OCI-M1 (cell line): Measurements from ENCODE around the gene DAO.
"Not testable (repeated sequence)": the region's sequence is repeated elsewhere in the genome, so short reads cannot be mapped to it uniquely, and the experiment has no call there.

Source experiments
- DNase-seq: peaks from one replicate; lab custom pipeline; 2025; lab: John Stamatoyannopoulos, UW

DAO gene

DNA sequence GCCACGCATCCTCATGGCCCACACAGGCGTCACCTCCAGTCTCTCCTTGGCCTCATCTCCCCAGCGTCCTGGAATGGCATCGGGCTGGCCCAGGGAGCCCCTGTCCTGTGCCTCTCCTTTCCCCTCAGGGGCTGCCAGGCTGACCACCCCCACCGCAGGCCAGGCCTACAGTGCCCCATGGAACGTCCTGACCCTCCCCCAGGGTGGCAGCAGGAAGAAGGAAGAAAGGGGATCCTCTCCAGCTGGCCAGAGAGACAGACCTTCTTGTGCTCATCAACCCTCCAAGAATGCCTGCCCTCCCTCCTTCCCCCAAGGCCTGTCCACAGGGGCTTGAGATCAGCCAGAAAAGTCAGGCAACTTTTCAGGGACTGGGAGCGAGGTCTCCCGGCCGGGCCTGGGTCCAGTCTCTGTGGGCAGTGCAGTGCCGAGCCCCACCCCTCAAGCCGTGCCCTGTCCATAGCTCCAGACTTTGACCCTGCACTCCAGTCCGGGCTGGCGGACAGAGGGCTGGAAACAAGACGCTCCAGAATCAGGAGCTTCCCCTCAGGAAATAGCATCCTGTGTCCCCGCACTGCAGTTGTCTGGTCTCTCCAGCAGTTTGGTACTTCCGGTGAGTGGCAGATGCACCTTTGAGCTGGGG lies at the start of gene DAO:
DAO (plus strand) TSS at position 478 of the 640 bp plus-strand sequence. CDS start 4,915 bp downstream, outside the sequence.
- no peak for DNase-seq

DNA sequence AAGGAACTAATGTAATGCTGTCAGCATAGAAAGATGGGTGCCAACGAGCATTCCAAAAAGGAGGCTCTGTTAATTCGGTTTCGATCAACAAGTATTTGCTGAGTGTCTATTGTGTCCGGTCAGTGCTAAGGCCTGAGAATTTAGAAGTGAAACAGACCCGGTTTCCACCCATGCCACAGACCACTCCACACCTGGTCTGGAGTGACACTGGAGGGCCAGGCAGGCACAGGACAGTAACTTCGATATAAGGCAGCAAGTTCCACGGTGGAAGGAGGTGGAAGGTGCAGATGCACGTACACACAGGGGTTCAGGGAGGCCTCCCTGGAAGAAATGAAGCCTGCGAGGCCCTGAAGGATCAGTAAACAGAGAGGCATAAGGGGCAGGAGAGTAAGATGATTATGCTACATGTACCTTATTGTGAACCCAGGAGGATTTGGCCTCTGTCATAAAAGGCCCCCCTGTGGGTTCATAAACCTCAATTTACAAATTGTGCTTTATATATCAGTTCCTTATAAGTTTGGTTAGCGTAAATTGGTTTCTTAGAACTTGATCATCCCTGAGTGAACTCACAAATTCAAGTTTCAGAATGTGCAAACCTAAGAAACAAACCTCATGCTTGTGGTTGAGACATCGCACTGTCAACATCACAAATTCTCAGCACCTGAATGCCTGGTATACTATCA lies 48.4 kb upstream of the DAO start:
- DNase-seq: no peak

DNA sequence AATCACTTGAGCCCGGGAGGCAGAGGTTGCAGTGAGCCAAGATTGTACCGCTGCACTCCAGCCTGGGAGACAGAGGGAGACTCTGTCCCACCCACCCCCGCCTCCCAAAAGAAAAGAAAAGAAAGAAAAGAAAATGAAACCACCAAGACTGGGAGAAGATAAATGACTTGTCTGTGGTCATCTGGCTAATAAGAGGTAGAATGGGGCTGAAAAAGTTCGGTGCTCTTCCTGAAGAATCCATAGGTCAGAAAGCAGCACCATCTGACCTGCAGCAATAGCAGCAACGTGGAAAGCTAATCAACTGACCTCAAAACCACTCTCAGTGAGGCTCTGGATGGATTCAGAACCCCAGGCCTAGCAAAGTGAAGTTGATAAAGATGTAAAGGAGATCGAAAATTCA lies 47.7 kb upstream of the DAO start:
- DNase-seq: no peak

DNA sequence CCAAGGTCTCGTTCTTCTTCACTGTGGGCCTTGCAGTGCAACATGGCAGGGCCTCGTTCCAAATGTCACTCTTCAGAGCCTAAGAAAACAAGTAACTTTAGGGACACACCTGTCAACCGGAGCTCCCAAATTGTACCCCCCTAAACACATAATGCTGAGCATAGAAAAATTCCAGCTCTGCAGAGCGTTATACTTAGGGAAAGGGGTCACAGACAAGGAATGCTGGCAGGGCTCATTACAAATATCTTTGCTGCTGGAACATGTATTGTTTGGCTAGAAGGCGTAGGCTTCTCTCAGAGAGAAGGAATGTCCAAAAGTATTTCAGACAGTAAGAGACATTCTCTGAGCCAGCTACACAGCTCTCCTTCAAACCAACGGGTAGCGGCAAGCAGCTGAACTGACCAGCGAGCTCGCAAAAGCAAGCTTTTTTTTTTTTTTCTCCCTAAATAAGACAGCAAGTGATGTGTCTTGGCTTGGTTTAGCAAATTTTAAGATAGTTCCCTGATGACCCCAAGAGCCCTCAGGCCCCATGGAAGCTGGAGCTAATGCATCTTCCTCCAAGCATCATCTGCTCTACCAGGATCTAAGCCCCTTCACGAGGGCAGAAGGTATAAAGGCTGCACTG lies 47.0 kb upstream of the DAO start:
- no peak for DNase-seq

DNA sequence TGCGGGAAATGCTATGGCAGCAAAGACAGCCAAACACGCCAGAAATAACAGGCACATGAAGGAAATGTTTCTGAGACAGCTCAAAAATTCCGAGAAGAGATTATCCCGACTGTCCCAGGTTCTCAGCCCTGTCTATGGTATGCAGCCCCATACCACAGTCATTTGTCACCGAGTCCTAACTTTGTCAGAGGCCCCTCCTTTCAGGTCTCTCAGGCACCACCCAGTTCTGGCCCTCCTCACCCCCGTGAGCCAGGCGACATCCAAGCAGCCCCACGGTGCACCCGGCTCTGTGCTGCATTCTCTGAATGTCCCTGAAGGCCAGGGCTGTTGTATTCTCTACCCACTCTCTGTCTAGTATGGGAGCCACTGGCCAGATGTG lies 46.5 kb upstream of the DAO start:
- DNase-seq: no peak

DNA sequence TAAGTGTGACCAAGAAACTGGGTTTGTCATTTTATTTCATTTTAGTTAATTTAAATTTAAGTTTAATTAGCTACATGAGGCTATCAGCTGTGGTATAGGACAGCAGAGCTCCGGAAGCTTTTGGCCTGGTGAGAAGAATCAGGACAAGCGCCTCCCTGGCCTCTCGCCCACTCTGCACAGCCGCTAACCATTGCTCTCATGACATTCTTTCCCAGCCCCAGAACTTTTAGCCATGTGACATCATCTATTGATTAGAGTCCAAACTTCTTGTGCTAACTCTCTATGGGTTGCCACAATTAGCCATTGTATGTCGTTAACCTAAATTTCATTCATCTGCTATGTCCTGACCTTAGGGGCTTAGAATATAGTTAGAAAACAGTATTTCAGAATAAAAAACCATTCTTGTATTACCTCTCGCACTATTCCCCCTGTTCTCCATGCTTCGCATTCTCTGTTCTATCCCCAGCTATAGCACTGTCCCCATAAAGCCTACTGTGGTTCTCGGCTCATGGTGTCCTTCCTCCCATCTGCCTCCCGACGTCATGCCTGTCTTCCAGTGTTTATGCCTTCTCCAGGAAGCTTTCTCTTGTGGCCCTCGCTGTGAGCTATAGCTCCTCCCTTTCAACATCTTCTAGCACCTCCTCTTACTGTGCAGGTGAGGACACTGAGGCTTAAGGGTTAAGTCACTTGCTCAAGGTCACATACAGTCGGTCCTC lies 46.0 kb upstream of the DAO start:
- DNase-seq: no peak

DNA sequence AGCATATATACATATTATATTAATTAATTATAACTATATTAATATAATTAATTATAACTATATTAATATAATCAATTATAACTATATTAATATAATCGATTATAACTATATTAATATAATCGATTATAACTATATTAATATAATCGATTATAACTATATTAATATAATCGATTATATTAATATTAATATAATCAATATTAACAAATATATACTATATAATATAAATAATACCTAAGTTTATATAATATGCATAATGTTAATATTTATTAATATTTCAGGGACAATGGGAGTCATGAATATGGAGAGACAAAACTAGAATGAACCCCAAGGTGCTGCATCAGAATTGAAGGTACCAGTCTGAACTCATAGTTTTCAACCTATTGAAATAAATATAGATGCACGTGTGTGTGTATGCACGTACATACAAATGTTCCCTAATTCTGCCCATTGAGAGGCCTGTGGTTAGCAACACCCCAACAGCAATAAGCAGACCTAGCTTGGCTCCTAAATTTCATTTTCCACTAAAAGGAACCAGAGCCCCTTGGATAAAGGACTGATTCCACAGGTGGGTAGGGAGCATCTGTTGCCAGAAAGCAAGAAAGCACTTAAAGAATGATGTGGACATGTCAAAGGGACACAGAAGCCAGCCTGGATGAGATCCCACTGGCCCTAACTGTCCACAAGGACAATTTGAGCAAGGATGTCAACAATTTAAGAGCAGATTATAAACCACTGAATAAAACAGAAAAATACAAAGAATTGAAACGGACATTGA lies 43.8 kb upstream of the DAO start:
- no peak for DNase-seq

DNA sequence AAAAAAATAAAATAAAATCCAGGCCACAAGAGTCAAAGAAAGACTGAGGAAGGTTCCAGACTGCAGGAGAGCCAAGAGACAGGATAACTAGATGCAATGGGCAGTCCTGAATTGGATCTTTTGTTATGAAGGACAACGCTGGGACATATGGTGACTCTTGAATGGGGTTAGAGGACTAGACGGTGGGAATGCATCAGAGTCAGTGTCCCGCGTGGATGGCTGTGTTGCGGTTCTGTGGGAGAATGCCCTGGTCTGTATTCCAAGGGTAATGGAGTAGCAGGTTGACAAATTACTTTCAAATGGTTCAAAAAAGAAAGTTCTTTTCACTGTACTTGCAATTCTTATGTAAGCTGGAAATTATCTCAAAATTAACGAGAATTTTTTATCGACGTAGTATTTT lies 42.7 kb upstream of the DAO start:
- DNase-seq: no peak

DNA sequence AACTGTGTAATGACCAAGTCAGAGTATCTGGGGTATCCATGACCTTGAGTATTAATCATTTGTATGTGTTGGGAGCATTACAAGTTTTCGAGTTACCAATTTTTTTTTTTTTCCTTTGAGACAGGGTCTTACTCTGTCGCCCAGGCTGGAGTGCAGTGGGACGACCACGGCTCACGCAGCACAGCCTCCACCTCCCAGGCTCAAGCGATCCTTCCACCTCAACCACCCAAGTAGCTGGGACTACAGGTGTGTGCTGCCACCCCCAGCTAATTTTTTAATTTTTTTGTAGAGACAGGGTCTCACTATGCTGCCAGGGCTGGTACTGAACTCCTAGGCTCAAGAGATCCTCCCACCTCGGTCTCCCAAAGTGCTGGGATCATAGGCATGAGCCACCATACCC lies 42.2 kb upstream of the DAO start:
- DNase-seq: no peak

DNA sequence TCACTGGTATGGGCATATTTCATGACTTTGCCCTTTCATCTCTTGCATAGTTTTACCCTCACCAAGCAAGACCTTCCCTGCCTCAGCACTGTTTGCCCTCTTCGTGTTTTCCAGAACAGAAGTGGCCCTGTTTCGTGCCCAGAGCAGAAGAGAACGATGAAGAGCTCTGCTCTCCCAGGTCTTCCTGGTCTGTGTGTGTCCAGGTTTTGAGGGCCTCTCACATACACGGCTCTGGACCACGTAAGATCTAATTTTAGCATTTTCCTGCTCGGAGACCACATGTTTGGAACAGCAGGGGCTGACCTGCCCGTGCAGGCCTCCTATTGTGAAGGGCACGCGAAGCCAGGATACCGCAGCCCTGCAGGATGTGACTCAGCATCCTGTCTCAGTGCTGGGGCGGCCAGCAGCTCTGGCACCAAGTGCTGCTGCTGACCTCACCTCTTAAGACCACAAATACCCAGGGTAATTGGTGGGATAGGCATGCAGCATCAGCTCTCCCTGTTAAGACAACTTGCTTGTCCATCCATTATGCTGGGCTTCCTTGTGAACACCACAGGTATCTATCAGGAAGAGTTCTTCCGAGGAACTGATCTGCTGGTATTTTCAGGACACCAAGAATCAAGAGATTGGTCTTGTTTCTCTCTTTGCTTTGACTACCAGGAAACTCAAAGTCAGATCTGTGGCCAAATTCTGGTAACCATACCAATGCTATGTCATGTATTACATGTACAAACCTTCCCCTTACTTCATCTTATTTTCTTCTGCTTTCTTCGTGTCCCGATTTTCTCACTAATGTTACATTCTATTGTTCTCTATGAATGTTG lies 41.5 kb upstream of the DAO start:
- DNase-seq: peak; percentile 57

DNA sequence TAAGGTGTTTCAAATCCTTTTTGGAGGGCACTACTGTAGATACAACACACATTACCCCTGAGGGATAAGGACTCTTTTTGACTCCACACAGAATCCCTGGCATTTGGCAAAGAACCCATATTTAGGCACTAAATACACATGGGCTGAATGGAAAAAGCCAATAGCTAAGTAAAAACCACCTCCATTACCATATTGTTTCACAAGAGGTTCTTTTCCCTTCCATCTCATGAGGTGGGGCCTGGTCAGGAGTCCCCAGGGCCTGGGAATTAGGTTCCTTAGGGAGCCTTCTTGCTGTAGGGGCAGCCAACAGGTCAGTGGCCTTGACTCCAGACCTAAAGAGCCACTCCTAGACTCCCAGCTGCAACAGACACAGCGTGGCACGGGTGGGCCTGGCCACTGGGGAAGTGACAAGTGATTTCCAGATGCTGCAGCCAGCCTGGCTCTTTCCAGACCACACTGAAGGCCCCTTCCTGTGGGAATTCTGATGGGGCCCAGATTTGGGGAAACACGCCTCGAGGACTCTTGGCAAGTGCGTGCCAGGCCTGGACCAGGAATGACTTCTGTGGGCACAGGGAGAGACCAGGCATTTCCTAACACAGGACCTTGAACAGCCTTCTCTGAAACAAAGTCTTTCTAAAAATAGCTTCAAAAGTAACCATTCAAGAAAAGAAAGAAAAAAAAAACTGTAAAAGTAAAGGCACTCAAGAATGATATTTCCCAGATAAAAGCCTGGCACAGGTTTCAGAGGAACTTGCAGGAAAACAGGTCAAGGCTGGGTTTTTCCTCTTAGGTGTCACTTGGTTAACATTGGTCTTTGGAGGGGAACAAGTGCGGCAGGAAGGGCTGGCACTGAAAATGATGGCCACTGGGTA lies 40.6 kb upstream of the DAO start:
- DNase-seq: no peak

DNA sequence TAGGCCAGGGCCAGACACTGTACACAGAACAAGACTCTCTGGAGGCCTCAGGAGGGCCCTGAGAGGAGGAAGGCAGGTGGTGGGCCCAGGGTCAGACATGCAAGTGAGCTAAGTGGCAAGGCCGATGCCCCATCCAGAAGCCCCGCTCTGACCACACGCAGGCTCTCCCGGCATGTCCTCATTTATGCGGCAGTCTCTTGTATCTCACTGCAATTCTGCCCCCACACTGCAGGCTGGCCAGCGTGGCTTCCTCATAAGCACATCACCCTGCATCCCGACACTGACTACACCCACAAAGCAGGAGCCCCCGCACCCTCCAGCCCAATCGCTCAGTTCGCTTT lies 40.0 kb upstream of the DAO start:
- no peak for DNase-seq

DNA sequence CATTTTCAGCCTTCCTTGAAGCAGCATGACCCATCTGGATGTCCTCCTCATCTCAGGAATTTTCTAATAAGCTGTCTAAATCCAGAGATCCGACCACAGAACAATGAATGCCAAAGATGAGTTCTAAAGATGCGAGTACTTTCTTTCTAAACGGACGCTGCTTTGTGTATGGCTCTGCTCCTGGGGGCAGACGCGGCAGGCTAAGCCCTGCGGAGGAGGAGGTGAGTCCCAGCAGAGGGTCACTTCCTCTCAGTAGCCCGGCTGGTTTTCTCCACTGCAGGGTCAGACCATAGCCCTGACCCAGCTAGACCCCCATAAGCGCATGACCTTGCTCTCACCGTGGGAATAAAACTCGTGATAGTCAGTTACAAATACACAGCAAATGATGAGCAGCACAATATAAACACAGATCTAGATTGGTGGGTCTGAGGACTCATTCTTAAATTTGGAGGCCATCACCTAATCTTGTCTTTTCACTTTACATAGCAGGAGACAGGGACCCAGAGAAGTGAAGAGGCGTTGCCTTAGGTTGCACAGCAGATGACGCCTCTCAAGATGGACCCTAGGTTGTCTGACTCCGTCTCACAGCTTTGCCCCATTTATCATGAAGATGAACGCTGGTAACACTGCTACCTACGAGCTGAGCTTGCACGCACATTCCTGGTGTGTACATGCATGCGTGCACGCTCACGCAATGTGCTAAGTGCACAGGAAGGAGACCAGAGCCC lies 39.1 kb upstream of the DAO start:
- DNase-seq: no peak

DNA sequence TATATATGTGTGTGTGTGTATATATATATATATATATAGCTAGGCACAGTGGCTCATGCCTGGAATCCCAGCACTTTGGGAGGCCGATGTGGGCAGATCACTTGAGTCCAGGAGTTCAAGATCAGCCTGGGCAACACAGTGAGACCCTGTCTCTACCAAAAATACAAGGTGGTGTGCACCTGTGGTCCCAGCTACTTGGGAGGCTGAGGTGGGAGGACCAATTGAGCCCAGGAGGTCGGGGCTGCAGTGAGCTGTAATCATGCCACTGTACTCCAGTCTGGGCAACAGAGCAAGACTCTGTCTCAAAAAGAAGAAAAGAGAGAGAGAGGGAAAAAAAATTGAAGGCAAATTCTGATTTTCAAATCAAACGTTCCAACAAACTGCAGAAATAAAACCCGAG lies 38.1 kb upstream of the DAO start:
- DNase-seq: not testable (repeated sequence)

DNA sequence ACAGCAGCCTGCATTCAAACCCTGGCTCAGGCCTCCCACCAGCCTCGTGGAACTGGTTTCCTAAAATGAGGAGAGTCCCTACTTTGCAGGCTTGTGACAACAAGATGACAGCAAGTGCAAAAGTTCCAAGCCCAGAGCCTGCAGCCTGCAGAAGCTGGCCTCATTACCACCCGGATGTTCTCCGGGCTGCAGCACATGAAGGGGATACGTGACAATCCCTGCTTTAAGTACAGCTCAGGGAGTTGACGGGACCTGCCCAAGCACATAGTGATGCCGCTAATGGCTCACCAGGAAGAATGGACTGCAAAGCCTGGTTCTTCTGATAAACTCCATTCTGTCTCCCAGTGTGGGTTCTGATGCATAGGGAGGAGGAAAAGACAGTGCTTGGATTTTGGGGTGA lies 37.5 kb upstream of the DAO start:
- DNase-seq: no peak

DNA sequence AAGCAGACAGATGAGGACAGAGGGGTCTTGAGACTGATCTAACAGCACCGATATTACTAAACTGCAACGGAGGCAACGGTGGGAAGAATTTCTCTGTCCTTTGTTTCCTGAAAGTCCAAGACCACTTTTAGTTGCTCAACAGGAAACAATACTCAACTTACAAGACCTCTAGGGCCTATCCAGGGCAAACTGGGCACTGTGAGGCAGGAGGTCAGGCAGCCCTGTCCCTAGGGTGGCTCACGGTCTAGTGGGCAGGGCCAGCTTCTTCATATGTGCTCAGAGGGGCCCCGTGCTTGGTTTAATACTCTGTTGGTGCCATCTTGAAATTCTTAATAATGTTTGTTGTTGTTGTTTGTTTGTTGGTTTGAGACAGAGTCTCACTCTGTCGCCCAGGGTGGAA lies 36.7 kb upstream of the DAO start:
- DNase-seq: no peak

DNA sequence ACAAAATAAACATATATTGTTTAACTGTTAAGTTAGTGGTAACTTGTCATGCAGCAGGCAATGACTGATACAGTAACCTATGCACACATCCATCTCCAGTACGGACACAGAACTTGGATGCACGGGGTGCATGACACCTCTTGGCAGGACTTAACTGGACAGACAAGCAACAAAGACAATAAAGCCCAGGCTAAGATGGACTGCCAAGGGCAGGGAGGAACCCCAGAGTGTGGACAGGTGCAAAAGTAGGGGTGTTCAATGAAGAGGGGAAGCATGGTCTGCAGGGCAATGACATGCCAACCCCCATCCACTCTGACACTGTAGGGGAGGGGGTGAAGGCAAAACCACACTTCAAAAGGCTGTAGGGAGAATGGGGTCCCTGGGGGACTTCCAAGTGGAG lies 34.2 kb upstream of the DAO start:
- no peak for DNase-seq

DNA sequence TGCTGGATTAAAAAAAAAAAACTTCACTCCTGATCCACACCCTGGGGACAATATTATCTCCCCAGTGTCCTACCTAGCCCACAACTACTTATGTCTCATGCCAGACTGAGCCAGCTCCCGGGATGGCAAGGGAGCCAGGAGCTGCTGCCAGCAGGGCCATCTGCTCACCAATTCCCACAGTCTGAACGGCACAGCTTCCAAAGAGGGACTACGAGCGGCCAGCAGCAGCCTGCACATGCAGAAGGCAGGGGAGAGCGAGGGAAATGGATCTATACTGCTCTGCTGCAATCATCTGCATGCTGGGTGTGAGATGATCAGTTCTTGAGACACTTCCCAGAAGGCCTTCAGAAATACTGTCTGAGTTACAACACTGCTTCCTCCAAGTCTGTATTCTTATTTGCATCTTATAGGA lies 33.6 kb upstream of the DAO start:
- DNase-seq: no peak

DNA sequence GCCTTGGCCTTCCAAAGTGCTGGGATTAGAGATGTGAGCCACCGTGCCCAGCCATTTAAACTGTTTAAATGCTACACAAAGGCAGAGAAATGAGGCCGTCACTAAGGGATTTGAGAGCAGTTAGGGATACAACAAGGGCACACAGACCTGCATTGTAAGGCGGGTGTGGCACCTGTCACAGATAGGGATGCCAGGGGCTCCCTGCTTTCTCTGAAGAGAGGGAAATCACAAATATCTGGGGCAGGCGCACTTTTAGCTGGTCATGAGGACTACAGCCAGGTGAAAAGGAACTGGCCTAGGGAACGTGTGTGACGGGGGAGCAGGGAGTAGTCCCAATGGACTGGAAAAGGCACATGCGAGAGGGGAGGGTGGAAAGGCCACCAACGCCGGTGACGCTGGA lies 32.2 kb upstream of the DAO start:
- no peak for DNase-seq

DNA sequence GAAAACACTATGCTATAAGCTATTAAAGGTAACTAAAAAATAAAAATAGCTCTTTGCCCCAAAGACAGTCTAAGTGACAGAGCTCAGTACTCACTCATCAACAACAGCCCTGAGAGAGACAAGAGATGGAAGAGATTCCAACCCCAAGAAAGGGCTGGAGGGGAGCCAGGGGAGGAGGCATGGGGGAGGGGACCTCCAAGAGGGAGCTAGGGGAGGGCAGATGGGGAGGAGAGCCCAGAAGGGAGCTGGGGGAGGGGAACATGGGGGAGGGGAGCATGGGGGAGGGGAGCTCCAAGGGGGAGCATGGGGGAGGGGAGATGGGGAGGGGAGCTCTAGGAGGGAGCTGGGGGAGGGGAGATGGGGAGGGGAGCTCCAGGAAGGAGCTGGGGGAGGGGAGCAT lies 30.2 kb upstream of the DAO start:
- peak; percentile 23 for DNase-seq
